ENCODE data around the gene CAMK2D.

Gene CAMK2D

DNA sequence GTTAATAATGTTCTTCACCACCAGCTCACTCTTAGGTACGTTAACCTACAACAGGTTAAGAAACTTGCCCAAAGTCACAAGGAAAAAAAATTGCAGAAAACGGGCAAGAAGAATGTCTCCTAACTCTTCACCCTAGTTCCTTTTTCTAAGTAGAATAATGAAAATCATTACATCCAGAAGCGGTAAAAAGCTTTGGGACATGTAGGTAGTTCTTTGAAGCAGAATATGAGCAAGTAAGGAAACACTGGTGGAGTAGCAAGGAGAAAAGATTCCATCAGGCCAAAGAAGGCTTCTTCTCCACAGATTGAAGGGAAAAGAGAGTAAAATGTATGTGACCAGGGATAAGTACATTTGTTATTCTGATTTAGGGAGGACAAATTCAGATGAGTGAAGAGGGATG, 4.1 kb downstream of the CAMK2D start:
- no peaks in the 10 kb centered on the region for H3K4me1 ChIP-seq (ENCODE audit: control insufficient read depth in 1 of 2, insufficient read depth in 2 of 2, low read length in 2 of 2)
- H4K12ac ChIP-seq (ENCODE audit: low read depth, low read length), result no peak overlapping the region
- no CpG with 5 or more reads among the region's 3 CpGs for WGBS (ENCODE audit: extremely low coverage, insufficient coverage, insufficient read length)
- no peak overlapping the region for H3K4ac ChIP-seq (ENCODE audit: low read depth, low read length)
- H3K36me3 ChIP-seq (ENCODE audit: control insufficient read depth in 1 of 2, insufficient read depth in 2 of 2, low read length in 2 of 2), result no peaks in the 10 kb centered on the region
- H4K8ac ChIP-seq (ENCODE audit: low read depth, low read length), result no peak overlapping the region
- H3K18ac ChIP-seq (ENCODE audit: low read length), result no peak overlapping the region
- H3K9me3 ChIP-seq (ENCODE audit: insufficient read depth, low read depth, low read length), result no peaks in the 10 kb centered on the region
- no peak overlapping the region for H3K4me3 ChIP-seq (ENCODE audit: low read depth, low read length)
- DNase-seq, result no peak
- H3K23ac ChIP-seq (ENCODE audit: low read length), result no peak overlapping the region
- no peak overlapping the region for H2BK5ac ChIP-seq (ENCODE audit: low read depth, low read length, poor library complexity)
- H2BK120ac ChIP-seq (ENCODE audit: insufficient read depth, low read length, poor library complexity), result no peak overlapping the region
- H3K9ac ChIP-seq (ENCODE audit: low read length), result no peak overlapping the region
- no peak overlapping the region for H3K27ac ChIP-seq (ENCODE audit: low read depth, low read length)
- H4K91ac ChIP-seq (ENCODE audit: low read depth, low read length), result no peak overlapping the region
- peaks cover 12% of the 10 kb centered on the region for H3K79me2 ChIP-seq (ENCODE audit: control insufficient read depth, insufficient read depth, low read length, poor library complexity)
- H2BK12ac ChIP-seq (ENCODE audit: low read length), result no peak overlapping the region
- H2AFZ ChIP-seq (ENCODE audit: insufficient read depth, low read length, poor library complexity), result no peak overlapping the region
- no peak overlapping the region for H3K14ac ChIP-seq (ENCODE audit: low read length)
- H3K4me2 ChIP-seq (ENCODE audit: low read length), result no peak overlapping the region
- H3K79me1 ChIP-seq (ENCODE audit: low read length), result peaks cover 16% of the 10 kb centered on the region
- H2AK5ac ChIP-seq (ENCODE audit: low read length), result no peak overlapping the region
- H3K27me3 ChIP-seq (ENCODE audit: insufficient read depth, low read length), result no peaks in the 10 kb centered on the region

DNA sequence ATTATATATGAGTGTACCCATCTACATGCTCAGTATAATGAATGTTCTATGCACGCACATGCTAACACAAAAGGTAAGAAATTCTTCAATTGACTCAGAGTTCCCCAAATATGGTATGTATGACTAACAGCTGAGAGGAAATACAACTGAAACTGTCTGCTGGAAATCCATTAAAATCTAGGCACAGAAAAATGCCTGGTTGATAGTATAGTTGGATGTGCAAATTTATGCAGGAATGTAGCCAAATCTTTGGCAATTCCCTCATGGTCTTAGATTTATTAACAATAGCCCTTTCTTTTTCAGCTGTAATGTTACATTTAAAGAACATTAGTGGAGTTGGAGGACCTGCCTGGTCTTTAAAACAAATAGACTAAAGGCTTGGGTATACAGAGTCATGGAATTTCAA, 5.5 kb downstream of the CAMK2D start:
- no peaks in the 10 kb centered on the region for H3K36me3 ChIP-seq (ENCODE audit: control insufficient read depth in 1 of 2, insufficient read depth in 2 of 2, low read length in 2 of 2)
- H2AK5ac ChIP-seq (ENCODE audit: low read length), result no peak overlapping the region
- no peak overlapping the region for H3K23ac ChIP-seq (ENCODE audit: low read length)
- no peak overlapping the region for H3K4me3 ChIP-seq (ENCODE audit: low read depth, low read length)
- H4K12ac ChIP-seq (ENCODE audit: low read depth, low read length), result no peak overlapping the region
- no peak overlapping the region for H2BK120ac ChIP-seq (ENCODE audit: insufficient read depth, low read length, poor library complexity)
- H2AFZ ChIP-seq (ENCODE audit: insufficient read depth, low read length, poor library complexity), result no peak overlapping the region
- no peak overlapping the region for H2BK12ac ChIP-seq (ENCODE audit: low read length)
- H3K79me2 ChIP-seq (ENCODE audit: control insufficient read depth, insufficient read depth, low read length, poor library complexity), result peaks cover 5% of the 10 kb centered on the region
- H3K27ac ChIP-seq (ENCODE audit: low read depth, low read length), result no peak overlapping the region
- DNase-seq, result no peak
- no peak overlapping the region for H4K91ac ChIP-seq (ENCODE audit: low read depth, low read length)
- no peak overlapping the region for H3K4ac ChIP-seq (ENCODE audit: low read depth, low read length)
- H3K9me3 ChIP-seq (ENCODE audit: insufficient read depth, low read depth, low read length), result no peaks in the 10 kb centered on the region
- no peaks in the 10 kb centered on the region for H3K27me3 ChIP-seq (ENCODE audit: insufficient read depth, low read length)
- no CpG with 5 or more reads among the region's 1 CpG for WGBS (ENCODE audit: extremely low coverage, insufficient coverage, insufficient read length)
- H4K8ac ChIP-seq (ENCODE audit: low read depth, low read length), result no peak overlapping the region
- H2BK5ac ChIP-seq (ENCODE audit: low read depth, low read length, poor library complexity), result no peak overlapping the region
- no peak overlapping the region for H3K9ac ChIP-seq (ENCODE audit: low read length)
- no peak overlapping the region for H3K18ac ChIP-seq (ENCODE audit: low read length)
- H3K14ac ChIP-seq (ENCODE audit: low read length), result no peak overlapping the region
- peaks cover 2% of the 10 kb centered on the region for H3K79me1 ChIP-seq (ENCODE audit: low read length)
- no peak overlapping the region for H3K4me2 ChIP-seq (ENCODE audit: low read length)
- H3K4me1 ChIP-seq (ENCODE audit: control insufficient read depth in 1 of 2, insufficient read depth in 2 of 2, low read length in 2 of 2), result no peaks in the 10 kb centered on the region

GRCh38 chr4:113750734-113751133, 10.8 kb downstream of the CAMK2D start:
- Histone ChIP-seq H3K4ac (ENCODE audit: low read depth, low read length) (no peak overlapping the region), H2BK12ac (ENCODE audit: low read length) (no peak overlapping the region), H3K9ac (ENCODE audit: low read length) (no peak overlapping the region), H3K79me2 (ENCODE audit: control insufficient read depth, insufficient read depth, low read length, poor library complexity) (no peaks in the 10 kb centered on the region), H4K12ac (ENCODE audit: low read depth, low read length) (no peak overlapping the region), H4K8ac (ENCODE audit: low read depth, low read length) (no peak overlapping the region), H4K91ac (ENCODE audit: low read depth, low read length) (no peak overlapping the region), H3K23ac (ENCODE audit: low read length) (no peak overlapping the region), H2AFZ (ENCODE audit: insufficient read depth, low read length, poor library complexity) (no peak overlapping the region), H2AK5ac (ENCODE audit: low read length) (no peak overlapping the region), H3K36me3 (ENCODE audit: control insufficient read depth in 1 of 2, insufficient read depth in 2 of 2, low read length in 2 of 2) (peaks cover 0 to under 1% of the 10 kb centered on the region in 2 experiments), H2BK120ac (ENCODE audit: insufficient read depth, low read length, poor library complexity) (no peak overlapping the region), H3K9me3 (ENCODE audit: insufficient read depth, low read depth, low read length) (no peaks in the 10 kb centered on the region), H3K4me1 (ENCODE audit: control insufficient read depth in 1 of 2, insufficient read depth in 2 of 2, low read length in 2 of 2) (no peaks in the 10 kb centered on the region), H3K4me3 (ENCODE audit: low read depth, low read length) (no peak overlapping the region), H3K14ac (ENCODE audit: low read length) (no peak overlapping the region), H3K18ac (ENCODE audit: low read length) (no peak overlapping the region), H2BK5ac (ENCODE audit: low read depth, low read length, poor library complexity) (no peak overlapping the region), H3K79me1 (ENCODE audit: low read length) (no peaks in the 10 kb centered on the region), H3K4me2 (ENCODE audit: low read length) (no peak overlapping the region), H3K27ac (ENCODE audit: low read depth, low read length) (no peak overlapping the region), H3K27me3 (ENCODE audit: insufficient read depth, low read length) (no peaks in the 10 kb centered on the region)
- no CpG with 5 or more reads among the region's 1 CpG for WGBS (ENCODE audit: extremely low coverage, insufficient coverage, insufficient read length)
- no peak for DNase-seq

- Histone ChIP-seq H3K4me3 (ENCODE audit: low read depth, low read length) (no peak overlapping the region), H3K9me3 (ENCODE audit: insufficient read depth, low read depth, low read length) (no peaks in the 10 kb centered on the region), H3K79me2 (ENCODE audit: control insufficient read depth, insufficient read depth, low read length, poor library complexity) (no peaks in the 10 kb centered on the region), H2BK5ac (ENCODE audit: low read depth, low read length, poor library complexity) (no peak overlapping the region), H3K9ac (ENCODE audit: low read length) (no peak overlapping the region), H3K27me3 (ENCODE audit: insufficient read depth, low read length) (no peaks in the 10 kb centered on the region), H3K4ac (ENCODE audit: low read depth, low read length) (no peak overlapping the region), H3K23ac (ENCODE audit: low read length) (no peak overlapping the region), H4K12ac (ENCODE audit: low read depth, low read length) (no peak overlapping the region), H2AFZ (ENCODE audit: insufficient read depth, low read length, poor library complexity) (no peak overlapping the region), H3K14ac (ENCODE audit: low read length) (no peak overlapping the region), H3K79me1 (ENCODE audit: low read length) (no peaks in the 10 kb centered on the region), H2AK5ac (ENCODE audit: low read length) (no peak overlapping the region), H2BK120ac (ENCODE audit: insufficient read depth, low read length, poor library complexity) (no peak overlapping the region), H4K91ac (ENCODE audit: low read depth, low read length) (no peak overlapping the region), H3K4me2 (ENCODE audit: low read length) (no peak overlapping the region), H3K18ac (ENCODE audit: low read length) (no peak overlapping the region), H3K36me3 (ENCODE audit: control insufficient read depth in 1 of 2, insufficient read depth in 2 of 2, low read length in 2 of 2) (peaks cover 0 to 2% of the 10 kb centered on the region in 2 experiments), H4K8ac (ENCODE audit: low read depth, low read length) (no peak overlapping the region), H3K4me1 (ENCODE audit: control insufficient read depth in 1 of 2, insufficient read depth in 2 of 2, low read length in 2 of 2) (no peaks in the 10 kb centered on the region), H3K27ac (ENCODE audit: low read depth, low read length) (no peak overlapping the region), H2BK12ac (ENCODE audit: low read length) (no peak overlapping the region)
- no CpG with 5 or more reads among the region's 4 CpGs for WGBS (ENCODE audit: extremely low coverage, insufficient coverage, insufficient read length)
- DNase-seq, result no peak
Observed at GRCh38 chr4:113750296-113750695, 11.2 kb downstream of the CAMK2D start.

Data from trophoblast cell (in vitro differentiated cells and primary cell).